Measurements from ENCODE around the gene DGUOK.
A peak's percentile ranks its signal among the peaks of the same experiment; 100 is the strongest.
"Not testable (repeated sequence)": the region's sequence is repeated elsewhere in the genome, so short reads cannot be mapped to it uniquely, and the experiment has no call there.

Gene DGUOK

DNA sequence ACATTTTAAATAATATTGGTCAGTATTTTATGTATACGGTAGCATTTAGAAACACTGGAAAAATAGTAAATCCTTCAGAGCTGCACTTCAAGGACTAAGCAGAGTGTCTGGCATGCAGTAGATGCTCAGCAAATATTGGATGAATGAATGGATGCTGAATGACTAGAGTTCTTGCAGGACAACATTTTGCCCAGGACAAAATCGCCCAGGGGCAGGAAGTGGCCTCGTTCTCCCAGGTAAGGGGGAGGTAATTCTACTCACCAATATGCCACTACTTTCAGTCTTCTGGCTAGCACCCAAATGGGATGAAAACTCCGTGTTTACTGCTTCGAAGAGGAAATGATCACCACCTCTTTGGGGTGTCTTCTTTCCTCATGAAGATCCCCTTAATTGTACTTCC lies 4.0 kb upstream of the DGUOK start:
- no peak for DNase-seq

DNA sequence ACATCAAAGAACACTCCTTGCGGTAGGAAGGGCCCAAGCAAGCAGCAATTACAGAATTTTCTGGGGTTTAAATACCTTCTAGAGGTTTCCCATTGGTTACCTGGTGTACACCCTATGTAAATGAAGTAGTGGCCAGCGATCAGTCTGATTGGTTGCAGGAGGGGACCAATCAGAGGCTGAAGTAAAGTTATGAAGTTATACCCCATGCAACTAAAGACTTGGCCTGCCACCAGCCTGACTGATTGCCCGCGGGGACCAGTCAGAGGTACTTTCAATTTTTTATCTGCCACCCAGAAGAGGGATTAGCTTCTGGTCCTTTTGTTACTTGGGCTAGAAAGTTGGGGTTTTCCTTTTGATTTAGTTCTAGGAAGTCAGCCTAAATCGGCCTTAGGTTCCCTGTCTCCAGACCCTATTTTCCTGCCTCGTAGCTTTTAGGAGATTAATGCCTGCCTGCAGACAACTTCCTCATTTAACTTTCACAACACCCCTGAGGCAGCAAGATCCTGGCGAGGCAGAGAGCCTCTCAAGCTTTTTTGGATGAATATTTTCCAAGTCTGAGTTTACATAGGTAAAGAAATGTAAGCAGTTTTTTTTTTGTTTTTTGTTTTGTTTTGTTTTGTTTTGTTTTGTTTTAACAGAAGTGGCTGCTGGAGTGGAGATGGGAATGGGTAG lies 1.5 kb upstream of the DGUOK start:
- DNase-seq, result no peak

DNA sequence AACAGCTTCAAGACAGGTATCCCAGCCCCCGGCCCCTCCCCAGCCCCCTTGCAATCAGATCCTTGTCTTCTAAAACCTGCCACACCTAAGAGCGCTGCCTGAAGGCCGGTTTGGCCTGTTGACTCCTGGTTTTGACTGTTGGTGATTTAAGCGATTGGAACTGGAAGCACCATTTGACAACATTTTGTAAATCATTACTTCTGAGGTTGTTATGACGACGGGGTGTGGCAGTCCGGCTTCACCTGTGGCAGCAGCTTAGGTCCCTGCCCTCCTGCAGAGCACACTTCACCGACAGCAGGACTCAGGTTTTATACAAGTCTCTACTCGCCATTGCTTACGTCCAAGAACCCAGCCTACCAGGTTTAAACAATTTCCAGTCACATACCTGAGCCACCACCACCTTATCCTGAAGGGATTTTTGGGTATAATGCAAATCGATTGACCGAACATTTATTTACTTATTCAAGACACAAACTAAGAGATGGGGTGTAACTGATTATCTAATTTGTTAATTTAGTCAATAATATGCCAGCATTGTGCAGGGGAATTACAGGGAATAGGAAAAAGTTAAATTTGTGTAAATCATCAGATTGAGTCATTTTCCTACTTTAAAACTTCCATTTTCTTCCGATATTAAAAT lies 707 bp upstream of the DGUOK start:
- no peak for DNase-seq

DNA sequence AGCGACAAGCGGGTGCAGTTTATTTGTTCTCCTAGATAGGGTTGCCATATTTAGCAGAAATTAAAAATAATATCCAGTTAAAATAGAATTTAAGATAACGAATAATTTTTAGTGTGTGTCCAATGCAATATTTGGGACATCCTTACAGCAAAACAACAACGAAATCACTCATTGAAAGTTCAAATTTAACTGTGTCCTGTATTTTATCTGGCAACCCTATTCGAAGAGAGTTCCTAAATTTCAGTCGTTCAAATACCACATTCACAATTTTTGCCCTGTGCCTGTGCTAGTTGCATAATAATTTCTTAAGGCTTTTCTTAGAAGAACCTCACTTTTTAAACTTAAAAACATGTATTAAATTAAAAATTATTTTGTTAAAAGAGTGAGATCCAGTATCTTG lies 664 bp downstream of the DGUOK start:
- DNase-seq, result no peak

DNA sequence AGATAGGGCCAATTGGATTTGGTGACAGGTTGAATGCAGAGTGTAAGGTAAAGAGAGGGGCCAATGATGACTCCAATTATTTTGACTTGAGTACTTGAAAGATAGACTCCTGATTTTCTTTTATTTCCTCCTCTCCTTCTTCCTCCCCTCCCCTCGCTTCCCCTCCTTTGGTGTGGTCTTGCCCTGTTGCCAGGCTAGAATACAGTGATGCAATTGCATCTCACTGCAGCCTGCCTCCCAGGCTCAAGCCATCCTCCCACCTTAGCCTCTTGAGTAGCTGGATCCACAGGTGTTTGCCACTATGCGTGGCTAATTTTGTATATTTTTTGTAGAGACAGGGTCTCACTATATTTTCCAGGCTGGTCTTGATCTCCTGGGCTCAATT lies 2.3 kb downstream of the DGUOK start:
- no peak for DNase-seq

DNA sequence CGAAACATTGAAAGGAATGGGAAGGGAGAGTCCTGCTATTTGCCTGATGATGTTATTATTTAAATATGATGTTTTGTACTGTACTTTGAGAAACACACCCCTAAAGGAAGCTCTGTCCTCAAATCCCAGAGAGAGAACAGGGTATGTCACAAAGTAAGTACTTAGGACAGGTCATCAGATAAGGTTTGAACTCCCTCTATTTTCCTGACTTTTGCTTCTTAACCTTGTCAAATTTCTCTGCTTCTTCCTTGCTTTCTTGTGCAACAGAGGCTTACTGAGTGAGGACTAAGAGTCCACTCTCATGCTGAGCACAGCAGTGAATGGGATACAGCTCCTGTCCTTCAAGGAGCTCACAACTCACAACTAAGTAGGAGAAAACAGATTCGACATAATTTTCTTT lies 3.7 kb downstream of the DGUOK start:
- DNase-seq, result no peak

DNA sequence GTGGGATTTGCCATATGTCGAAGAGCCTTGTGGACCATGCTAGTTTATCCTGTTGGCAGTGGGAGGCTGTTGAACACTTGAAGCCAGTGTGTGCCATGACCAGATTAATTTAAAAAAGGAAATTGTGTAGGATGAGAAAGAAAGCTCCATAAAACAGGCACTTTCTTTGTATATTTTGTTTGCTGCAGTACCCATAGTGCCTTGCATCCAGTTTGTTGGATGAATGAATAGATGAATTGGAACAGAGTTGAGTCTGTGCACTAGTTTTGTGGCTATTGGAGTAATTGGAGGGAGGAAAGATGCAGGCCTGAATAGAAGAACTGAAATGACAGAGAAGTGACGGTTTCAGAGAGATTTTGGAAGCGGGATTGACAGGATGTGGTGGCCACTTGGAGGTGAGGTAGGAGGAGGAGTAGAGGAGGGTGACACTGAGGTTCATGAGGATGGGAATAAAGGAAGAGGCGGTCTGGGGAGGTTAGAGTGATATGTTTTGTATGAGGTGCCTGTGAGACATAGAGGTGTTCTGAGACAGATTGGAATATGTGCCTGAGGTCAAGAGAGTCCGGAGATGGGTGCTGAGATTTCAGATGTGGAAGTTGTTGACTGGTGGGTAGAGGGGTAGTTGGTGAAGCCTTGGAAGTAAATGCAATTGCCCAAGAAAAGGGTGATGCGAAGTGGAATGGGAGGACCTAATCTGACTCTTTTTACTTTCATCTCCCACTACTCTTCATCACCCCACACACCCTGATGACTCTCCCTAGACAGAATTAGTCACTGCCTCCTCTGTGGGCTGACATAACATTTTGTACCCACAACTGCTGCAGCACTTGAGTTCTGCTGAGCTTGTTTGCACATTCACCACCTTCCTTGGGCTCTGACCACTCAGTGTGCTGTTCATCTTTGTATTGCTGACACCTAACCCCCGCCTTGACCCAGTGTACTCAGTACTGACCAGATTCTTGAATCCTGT lies 5.1 kb downstream of the DGUOK start:
- no peak for DNase-seq

DNA sequence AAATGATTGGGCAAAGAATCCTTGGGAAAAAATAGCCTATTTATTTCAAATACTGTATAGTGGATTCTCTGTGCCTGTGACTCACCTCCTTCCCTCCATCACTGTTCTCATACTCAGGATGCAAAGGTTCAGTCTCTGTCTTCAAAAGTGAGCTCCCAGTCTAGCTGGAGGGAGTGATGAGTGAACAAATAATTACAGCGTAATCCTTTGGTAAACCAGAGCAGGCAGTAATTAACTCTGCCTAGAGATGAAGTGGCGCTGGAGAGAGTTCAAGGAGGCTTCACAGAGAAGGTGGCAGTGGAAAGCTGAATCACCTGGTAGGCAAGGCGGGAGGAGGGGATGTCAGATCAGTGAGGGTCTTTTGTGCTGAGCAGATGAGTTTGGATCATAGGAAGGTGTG lies 6.5 kb downstream of the DGUOK start:
- peak; percentile 1 for DNase-seq

DNA sequence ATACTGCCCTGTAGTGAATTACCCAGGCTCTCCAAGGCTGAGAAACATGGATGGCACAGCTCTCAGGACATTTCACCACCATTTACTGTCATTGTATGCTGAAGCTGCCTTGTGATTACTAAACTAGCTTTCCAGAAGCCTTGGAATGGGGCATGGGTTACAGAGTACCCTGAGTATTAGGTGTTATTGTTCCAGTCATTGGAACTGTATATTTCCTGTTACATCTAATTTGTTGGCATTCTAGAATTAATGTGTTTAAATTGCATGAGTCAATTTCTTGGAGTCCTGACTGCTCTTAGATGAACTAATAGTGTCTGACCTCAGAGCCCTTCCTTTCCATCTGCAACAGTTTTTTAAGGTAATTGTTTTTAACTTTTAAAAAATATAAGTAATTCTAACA lies 9.0 kb downstream of the DGUOK start:
- DNase-seq, result no peak

DNA sequence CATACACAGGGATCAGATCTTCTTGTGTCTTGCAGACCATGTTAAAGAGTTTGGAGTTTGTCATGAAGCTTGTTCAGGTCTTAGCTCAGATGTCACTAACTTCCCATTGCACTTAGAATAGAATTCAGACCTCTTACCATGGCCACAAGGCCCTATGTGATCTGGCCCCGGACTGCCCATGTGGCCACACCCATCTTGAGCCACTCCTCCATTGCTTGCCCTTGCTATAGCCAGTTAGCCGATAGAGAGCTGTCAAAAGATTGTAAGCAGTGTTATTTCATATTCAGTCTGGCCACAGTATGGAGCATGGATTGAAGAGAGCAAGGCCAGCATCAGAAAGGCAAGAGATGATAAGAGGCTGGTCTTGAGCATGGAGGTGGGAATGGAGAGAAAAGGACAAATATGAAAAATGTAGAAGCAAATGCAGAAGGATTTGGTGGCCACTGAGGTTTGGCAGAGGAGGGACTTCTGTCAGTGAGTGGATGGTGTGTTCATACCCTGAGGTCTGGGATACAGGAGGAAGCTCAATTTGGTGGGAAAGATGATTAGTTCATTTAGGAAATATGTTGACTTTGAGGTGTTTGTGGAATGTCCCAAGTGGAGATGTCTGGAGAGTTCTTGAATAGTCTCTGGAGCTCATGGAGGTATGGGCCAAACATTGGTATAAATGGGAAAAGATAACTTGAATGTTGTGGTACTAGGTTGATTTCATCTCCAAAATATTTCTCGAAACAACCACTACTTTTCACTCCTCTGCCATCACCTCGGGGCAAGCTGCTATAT lies 10.6 kb downstream of the DGUOK start:
- DNase-seq, result no peak

DNA sequence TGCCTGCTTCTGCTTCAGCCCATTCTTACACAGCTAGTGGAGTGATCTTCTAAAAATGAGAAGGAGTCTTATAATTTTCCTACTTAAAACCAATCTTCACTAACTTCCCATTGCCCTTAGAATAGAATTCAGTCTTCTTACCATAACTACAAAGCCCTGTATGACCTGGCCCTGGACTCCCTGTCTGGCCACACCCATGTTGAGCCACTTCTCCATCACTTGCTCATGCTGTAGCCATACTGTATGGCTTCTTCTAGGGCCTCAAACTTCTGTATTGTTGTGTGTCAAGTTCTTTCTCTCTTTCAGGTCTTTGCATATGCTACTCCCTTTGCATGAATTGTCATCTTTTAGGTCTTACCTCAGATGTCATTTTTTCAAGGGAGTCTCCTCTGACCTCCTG lies 11.2 kb downstream of the DGUOK start:
- DNase-seq, result no peak

DNA sequence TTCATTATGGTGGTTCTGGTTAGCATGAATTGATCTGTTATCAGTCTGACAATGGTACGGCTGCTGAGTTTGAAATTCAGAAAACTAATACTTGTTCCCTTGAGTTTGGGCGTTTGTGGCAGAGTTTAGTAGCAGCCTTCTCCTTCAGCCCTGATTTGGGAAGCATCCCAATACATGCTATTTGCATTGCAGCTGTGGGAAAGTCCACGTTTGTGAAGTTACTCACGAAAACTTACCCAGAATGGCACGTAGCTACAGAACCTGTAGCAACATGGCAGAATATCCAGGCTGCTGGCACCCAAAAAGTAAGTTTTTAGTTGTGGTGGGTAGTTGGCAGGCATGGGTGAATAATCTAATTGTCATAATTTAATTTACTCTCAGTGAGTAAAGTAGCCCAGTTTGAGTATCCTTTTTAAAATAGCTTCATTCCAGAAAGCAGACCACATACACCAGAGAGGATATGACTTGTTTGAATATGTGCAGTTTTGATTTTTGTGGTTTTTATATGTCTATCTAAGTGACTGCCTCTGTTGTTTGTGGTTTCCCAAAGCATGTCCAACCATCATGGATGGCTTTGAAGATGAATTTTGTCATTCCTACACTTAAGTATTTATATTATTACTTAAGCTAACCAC lies 12.2 kb downstream of the DGUOK start:
- DNase-seq, result no peak

DNA sequence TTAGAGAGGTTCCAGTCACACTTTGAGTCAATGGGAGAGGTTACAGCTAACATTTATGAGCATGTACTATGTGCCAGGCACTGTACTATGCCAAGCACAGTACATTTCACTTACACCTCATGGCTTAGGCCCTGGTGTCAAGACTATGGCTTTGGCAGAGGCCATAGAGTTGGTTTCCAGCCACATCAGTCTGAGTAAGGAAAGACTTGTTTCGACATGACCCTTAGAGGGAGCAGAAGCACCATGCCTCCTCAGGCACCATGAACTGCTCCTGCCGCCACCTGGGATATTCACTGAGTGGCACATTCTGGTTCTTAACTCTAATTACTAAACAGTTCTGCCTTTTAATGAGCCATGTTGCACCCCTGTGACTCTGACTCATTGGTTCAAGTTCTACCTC lies 12.7 kb downstream of the DGUOK start:
- no peak for DNase-seq

DNA sequence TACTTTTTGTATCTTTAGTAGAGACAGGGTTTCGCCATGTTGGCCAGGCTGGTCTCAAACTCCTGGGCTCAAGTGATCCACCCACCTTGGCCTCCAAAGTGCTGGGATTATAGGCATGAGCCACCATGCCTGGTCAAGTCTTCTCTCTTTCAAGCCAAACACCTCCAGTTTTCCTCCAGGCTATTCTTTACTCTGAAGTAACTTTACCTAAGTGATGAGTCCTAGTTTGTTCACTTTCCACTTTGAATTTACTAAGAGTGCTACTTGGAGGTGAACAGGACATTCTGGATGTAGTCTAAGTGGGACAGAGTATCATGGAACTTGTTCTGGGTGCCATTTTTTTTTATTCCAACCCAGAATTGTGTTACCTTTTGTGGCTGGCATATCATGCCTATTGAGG lies 13.4 kb downstream of the DGUOK start:
- not testable (repeated sequence) for DNase-seq

DNA sequence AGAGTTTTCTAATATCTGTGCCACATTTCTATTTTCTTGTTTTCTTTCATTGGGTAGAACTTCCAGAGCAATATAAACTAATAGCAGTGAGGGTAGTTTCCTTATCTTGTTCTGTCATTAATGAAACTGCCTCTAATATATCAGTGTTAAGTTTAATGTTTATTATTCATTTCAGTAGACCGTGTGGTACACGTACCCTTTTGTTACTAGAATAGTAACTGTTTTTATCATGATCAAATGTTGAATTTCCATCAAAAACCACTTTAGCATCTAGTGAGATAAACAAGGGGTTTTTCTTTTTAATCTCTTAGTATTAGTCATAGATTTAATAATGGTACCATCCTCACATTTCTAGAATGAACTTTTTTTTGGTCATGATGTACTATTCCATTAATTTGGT lies 16.0 kb downstream of the DGUOK start:
- no peak for DNase-seq

DNA sequence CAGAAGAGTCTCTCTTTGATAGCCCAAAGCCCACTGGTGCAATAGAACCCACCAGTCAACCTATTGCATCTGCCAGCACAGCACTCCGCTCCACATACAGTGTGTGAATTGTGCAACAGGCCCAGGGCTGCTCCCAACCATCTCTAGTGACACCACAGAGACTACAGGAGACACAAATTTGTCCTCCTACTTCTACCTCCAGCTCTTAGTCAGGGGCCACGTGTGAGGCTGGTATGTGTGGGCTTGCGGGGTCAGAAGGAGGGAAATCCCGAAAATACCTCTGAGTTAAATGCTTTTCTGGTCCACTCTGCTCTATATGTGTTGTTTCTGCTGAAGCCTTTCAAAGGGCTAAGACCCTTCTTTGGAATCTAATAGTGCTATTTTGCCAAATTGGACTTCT lies 18.0 kb downstream of the DGUOK start:
- DNase-seq, result no peak

DNA sequence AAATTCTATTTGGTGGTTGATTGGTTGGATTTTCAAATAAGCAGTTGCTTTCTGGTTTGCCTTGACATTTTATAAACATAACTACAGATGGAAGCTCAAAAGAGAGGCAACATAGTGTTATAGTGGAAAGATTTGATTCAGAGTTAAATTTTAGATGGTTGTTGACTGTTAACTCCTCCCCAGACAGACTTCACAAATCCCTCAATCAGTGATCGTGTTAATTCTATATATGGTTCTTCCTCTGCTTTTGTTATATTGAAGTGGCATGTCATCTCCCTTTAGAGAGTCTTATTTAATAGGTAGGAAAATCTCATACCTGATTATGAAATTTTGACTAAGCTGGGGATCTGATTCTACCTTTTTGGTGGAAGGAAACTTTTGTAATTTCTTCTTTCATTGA lies 19.5 kb downstream of the DGUOK start:
- DNase-seq, result no peak

DNA sequence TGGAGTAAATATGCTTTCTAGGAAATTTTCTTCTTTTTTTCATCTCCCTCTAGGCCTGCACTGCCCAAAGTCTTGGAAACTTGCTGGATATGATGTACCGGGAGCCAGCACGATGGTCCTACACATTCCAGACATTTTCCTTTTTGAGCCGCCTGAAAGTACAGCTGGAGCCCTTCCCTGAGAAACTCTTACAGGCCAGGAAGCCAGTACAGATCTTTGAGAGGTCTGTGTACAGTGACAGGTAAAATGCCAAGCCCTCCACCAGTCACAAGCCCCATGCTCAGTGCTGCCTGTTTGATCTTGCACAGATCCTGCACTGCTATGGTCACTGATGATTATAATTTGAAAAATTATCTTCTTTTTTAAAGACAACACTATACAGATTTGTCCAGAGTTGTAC lies 20.0 kb downstream of the DGUOK start:
- no peak for DNase-seq

DNA sequence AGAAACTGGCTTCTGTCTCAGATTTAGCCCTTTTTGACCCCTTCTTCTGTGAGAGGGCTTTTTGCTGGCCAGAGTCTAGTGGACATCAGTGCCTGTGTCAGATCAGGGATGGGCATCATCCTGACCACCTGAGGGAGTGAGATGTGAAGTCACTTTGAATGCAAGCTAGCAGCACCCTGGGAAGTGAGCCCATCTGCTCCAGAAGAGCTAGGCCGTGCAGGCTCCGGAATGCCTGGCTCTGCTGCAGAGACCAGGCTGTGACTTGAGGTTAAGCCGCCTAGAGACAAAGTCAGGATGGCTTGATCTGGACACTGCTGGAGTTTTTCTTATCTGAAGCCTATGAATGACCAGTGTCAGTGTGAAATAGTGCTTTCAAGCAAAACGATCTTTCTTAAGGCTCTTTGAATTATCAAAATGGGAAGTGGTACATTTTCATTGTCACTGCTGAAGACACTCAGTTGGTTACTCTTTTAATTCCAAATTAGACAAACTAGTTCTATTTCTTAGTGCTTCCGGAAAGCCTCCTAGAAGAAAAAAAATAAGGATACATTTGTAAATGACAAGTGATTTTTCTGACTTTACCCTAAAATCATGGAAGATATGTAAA lies 20.8 kb downstream of the DGUOK start:
- DNase-seq, result no peak

DNA sequence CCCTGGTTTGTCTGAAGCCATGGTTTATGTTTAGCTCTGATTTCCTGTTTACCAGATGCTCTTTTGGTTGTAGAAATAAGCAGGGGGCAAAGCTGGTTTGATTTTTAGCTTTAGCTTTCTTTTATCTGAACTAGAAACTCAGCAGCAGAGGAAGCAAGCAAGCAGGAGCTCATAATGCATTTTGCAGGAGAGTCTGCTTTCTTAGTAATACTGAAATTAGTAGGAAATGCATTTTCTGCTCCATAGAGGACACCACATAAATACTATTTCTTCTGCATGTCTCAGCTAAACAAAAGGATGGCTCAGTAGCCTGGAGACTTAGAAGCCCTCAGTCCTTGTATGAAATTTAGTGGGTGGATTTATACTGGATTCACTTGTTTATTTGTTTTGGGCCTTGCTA lies 23.1 kb downstream of the DGUOK start:
- no peak for DNase-seq

DNA sequence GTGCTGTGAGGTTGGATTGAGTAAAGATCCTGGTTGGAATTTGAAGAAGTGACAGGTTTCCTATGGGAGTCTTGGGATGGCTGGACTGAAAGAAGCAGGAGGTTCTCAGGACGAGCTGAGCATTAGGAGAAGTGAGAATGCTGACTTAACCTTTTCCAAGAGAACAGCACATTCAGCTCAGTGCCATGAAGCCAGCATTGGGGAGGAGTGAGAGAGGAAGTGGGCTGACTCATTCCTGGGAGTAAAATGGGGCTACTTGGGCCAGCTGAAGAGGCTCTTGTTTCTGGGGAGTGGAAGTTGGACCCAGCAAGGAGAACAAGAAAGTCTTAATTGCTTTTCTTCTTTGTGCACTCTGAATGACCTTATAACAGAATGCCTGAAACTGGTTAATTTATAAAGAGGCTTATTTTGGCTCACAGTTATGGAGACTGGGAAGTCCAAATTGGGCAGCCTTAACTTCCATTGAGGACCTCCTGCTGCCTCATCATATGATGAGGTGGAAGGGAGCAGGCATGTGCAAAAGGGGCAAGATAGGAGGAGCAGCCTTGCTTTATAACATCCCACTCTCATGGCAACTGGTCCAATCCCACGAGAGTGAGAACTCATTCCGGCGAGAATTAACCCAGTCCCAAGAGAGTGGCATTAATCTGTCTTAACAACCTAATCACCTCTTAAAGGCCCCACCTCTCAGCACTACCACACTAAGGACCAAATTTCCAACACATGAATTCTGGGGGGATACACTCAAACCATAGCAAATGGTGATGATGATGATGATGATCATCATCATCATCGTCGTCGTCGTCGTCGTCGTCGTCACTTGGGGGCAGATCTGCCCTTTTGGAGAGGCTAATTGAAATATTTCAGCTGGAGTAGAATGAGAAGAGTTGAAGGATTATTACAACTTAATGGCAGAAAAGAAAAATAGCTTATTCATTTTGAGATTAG lies 26.1 kb downstream of the DGUOK start:
- peak; percentile 2 for DNase-seq

Data from NCI-H524 treated with DMSO at 0.1 percent for 48 hours (cell line).